HG02884 (cell line): ENCODE measurements around the gene TRAPPC4.
"Not testable (repeated sequence)": the region's sequence is repeated elsewhere in the genome, so short reads cannot be mapped to it uniquely, and the experiment has no call there.

Source experiments
- ATAC-seq: cut with Tn5 transposase; IDR thresholded peaks from one replicate; pipeline ENCODE4 v1.9.1; 2021; ENCODE audit warnings: mild to moderate bottlenecking, moderate library complexity; ENCODE audit not compliant: unreplicated experiment

TRAPPC4 gene

DNA sequence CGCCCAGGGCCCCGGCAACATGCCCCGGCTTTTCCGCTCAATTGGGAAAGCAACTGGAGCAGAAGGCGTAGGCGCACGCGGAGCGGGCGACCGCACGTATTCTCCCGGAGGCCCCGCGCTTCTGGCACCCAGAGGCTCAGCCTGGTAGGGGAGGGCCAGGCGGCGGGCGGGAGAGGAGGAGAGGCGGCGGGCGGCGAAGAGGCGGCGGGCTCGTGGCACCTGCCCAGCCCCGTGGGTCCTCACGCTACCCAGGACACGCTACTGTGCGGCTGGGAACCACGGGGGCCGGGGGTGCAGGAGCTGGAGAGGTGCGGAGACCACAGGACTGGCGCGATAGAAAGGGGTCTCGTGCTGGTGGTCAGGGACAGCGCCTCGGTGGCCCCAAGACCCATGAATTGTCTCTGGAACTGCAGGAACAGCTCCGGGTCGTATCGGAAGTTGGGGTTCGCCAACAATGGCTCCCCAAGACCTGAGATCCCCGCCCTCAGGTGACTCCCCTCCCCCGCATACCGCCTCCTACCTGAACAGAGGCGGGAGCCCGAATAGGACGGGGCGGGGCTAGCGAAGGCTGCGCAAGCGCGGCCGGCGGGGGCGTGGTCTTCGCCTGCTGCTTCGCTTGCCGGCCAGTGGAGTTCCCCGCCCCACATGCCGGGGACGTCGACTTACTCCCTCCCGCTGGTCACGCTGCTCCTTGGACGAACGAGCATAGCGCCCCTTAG, 11.9 kb downstream of the TRAPPC4 start, which contains the start of gene SLC37A4:
SLC37A4 (minus strand) TSS at position 549 of the 719 bp plus-strand sequence.
- ATAC-seq = peak; percentile 83

DNA sequence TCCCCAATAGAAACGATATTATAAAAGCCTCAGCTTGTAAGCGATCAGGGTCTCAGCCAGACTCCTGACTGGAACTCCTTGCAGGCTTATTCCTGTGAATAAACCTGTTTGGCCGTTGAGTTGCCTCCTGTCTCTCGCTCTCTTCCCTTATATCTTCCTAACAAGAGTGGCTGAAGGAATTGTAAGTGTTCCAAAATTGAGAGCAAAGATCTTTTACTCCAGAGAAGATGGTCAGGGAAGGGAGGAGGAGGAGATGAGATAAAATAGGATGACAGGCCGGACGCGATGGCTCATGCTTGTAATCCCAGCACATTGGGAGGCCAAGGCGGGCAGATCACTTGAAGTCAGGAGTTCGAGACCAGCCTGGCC, 13.3 kb downstream of the TRAPPC4 start:
- no peak for ATAC-seq

- not testable (repeated sequence) for ATAC-seq
These were observed 14.9 kb downstream of the TRAPPC4 start for GRCh38 chr11:119033421-119033820.

GRCh38 chr11:119034813-119035212, 16.2 kb downstream of the TRAPPC4 start:
- no peak for ATAC-seq

GRCh38 chr11:119038884-119039283, 20.3 kb downstream of the TRAPPC4 start:
- ATAC-seq = no peak

GRCh38 chr11:119039471-119039870, 20.9 kb downstream of the TRAPPC4 start:
- ATAC-seq = not testable (repeated sequence)

- ATAC-seq = no peak
These were observed 23.4 kb downstream of the TRAPPC4 start for GRCh38 chr11:119041821-119042514.

GRCh38 chr11:119042927-119043326, 24.4 kb downstream of the TRAPPC4 start:
- ATAC-seq = no peak

GRCh38 chr11:119044708-119045107, 26.1 kb downstream of the TRAPPC4 start:
- no peak for ATAC-seq

DNA sequence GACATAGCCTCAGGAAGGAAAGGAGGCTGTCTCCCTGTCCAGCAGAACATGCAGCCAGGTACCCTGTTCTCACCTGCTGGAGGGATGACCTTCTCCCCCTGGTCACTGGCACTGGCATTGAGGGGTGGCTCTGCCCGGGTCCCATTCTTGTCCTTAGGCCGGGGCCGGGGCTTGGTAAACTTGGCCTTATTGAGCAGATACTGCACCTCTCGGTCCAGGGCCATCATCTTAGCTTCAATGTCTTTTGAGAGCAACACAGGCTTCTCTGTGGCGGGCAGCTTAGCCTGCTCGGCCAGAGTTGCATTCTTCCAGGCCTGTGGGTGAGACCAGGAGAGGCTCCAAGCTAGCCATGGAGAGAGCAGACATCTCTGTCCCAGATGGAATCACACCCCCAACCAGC, 27.9 kb downstream of the TRAPPC4 start:
- ATAC-seq = no peak

DNA sequence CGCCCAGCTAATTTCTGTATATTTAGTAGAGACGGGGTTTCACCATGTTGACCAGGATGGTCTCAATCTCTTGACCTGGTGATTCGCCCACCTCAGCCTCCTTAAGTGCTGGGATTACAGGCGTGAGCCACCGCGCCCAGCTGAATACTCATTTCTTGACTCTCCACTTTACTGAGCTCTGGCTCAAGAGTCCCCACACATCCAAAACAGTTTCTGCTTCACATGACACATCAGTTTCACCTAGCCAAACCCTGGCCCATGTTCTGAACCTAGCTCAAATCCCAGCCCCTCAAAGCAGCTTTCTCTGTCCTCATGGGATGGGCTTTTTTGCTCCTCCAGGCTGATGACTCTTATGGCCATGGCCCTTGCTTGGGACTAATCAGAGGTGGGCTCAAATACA, 28.6 kb downstream of the TRAPPC4 start:
- no peak for ATAC-seq

GRCh38 chr11:119048644-119049043, 30.1 kb downstream of the TRAPPC4 start:
- no peak for ATAC-seq

- ATAC-seq = no peak
These were observed 30.5 kb downstream of the TRAPPC4 start for GRCh38 chr11:119049081-119049480.

GRCh38 chr11:119051440-119052162, 33.0 kb downstream of the TRAPPC4 start:
- ATAC-seq = peak; percentile 61

GRCh38 chr11:119052163-119052814, 33.7 kb downstream of the TRAPPC4 start:
- peak; percentile 19 for ATAC-seq

- no peak for ATAC-seq
These were observed 35.9 kb downstream of the TRAPPC4 start for GRCh38 chr11:119054418-119054817.

- ATAC-seq = no peak
These were observed 37.3 kb downstream of the TRAPPC4 start for GRCh38 chr11:119055901-119056300.

DNA sequence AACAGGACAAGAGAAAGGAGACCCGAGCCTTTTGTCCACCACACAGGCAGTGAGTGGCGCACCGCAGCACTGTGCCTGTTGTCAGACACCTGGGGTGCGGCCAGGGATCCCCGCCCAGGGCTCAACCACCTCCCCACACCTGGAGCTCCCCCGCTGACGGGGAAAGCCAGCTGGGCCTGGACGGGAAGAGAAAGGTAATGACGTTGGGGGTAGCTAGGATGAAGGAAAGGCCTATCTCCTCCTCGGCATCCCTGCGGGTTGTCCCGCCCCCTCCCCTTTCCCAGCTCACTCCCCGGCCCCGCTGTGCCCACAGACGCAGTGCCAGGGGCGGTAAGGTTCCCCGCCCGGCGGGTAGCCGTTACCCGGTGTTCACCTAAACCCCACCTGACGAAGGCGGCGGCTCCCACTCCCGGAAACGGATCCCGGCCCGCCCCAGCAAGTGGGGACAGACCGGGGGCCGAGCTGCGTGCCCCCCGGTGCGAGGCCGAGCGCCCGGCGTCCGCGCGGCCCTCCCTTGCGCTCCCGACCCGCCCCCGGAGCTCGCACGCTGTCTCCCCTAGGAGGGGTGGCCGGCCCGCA, 37.9 kb downstream of the TRAPPC4 start:
- ATAC-seq = peak; percentile 3

DNA sequence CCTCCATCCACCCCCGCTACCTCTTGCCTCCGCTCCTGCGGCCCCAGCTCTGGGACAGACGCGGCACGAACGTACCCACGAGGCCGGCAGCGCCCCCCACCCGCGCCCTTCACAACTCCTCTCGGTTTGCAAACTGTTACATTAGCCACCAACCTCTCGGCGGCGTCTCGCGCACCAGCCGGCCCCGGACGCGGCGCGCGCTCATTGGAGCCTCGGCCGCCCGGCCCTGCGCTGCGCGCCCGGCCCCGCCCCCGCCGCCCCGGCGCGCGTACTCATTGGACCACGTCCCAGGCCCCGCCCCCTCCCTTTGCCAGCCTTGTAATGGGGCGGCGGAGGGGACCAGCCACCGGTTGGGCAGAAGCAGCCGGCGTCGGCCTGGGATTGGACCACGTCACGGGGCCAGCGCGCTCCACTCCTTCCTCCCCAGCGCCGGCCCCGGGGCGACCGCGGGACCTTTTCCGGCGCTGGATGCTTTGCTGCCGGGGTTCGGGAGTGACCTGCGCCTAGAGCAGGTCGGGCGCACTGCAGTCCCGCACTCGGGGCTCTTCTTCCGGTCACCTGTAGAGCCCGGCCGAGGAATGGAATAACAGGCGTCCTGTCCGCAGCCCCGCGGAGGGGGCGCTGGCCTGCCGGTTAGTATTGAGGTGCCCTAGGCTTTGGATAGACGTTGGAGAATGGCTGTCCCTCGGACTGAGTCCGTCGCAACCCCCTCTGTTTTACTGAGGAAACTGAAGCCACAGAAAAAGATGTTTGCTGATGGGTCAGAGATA, 38.6 kb downstream of the TRAPPC4 start, which contains the start of gene HYOU1:
HYOU1 (minus strand) TSS at position 206 of the 770 bp plus-strand sequence. CDS start 1,045 bp downstream, outside the sequence.
- peak; percentile 81 for ATAC-seq

DNA sequence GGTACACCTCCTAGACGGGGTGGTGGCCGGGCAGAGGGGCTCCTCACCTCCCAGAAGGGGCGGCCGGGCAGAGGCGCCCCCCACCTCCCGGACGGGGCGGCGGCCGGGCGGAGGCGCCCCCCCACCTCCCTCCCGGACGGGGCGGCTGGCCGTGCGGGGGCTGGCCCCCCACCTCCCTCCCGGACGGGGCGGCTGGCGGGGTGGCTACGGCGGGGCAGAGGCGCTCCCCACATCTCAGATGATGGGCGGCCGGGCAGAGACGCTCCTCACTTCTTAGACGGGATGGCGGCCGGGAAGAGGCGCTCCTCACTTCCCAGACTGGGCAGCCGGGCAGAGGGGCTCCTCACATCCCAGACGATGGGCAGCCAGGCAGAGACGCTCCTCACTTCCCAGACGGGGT, 40.6 kb downstream of the TRAPPC4 start:
- not testable (repeated sequence) for ATAC-seq
